MM.1S (cell line): ENCODE measurements around the gene BEND6.

Experiments
- EZH2 ChIP-seq: fragments of 300-600 bp; sonication (generic); optimal IDR thresholded peaks from 2 replicates; pipeline ENCODE3; 2017; ENCODE audit warnings: low read depth, mild to moderate bottlenecking, antibody characterized with exemption, low read length, mixed read lengths
- TF ChIP-seq, protein P1 (sequence below): fragments of 300-600 bp; sonication (generic); IDR thresholded peaks from 2 replicates; pipeline ENCODE4 v1.5.1; 2016; ENCODE audit warnings: antibody characterized with exemption, low read length, mixed read lengths

DNA sequence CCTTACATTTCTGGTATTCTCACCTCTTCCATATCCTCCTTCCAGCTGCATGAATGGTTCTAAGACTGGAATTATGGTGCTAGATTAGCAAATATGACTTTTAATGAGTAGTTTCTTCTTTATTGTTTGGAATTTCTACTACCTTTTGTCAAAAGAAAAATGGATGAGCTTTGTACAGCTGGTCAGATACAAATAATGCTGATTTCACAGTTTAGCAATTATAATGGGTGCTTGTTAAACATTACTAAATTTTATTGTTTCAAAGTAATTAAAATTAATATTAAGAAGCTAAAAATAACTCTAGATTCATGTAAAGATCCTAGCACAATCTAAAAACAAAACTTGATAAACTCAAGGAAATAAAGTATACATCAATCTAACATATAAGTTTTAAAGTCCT is 32.3 kb upstream of the BEND6 start:
- TF ChIP-seq, protein P1, sequence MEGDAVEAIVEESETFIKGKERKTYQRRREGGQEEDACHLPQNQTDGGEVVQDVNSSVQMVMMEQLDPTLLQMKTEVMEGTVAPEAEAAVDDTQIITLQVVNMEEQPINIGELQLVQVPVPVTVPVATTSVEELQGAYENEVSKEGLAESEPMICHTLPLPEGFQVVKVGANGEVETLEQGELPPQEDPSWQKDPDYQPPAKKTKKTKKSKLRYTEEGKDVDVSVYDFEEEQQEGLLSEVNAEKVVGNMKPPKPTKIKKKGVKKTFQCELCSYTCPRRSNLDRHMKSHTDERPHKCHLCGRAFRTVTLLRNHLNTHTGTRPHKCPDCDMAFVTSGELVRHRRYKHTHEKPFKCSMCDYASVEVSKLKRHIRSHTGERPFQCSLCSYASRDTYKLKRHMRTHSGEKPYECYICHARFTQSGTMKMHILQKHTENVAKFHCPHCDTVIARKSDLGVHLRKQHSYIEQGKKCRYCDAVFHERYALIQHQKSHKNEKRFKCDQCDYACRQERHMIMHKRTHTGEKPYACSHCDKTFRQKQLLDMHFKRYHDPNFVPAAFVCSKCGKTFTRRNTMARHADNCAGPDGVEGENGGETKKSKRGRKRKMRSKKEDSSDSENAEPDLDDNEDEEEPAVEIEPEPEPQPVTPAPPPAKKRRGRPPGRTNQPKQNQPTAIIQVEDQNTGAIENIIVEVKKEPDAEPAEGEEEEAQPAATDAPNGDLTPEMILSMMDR = no peak
- no peak for TF ChIP-seq EZH2
